Breast epithelium (tissue), 4 donors: ENCODE measurements around the gene TNFSF8. TPM values are rescaled to one million over a fixed set of nuclear protein-coding genes. Genes with fewer than 3 reads are reported as not detected.

Source experiments
- DNase-seq, 2 donors: peaks; one replicate each; pipeline ENCODE4 v3.0.0-alpha.2; 2019; ENCODE audit warnings: low spot score in 2 of 2
- H3K27ac ChIP-seq, 2 donors: fragments of 200-600 bp; sonication (generic) in 1 of 2; one replicate each; pipeline ENCODE4 v1.5.1; 2016 to 2019; ENCODE audit warnings: mild to moderate bottlenecking in 1 of 2
- H3K27me3 ChIP-seq, 2 donors: fragments of 200-600 bp; sonication (generic) in 1 of 2; one replicate each; pipeline versions ENCODE4 v1.5.1 to v1.6.0; 2017 to 2019; ENCODE audit warnings: control low read depth in 1 of 2, mild to moderate bottlenecking in 1 of 2
- H3K36me3 ChIP-seq: fragments of 200-600 bp; one replicate; pipeline ENCODE4 v1.5.1; 2019
- H3K4me1 ChIP-seq, 2 donors: fragments of 200-600 bp; sonication (generic); one replicate each; pipeline ENCODE4 v1.5.1; 2016 to 2019; ENCODE audit warnings: control low read depth in 1 of 2
- H3K4me3 ChIP-seq, 3 donors: fragments of 200-600 bp; sonication (generic); 1 replicate in 2 of 3; 2 replicates in 1 of 3; pipeline ENCODE4 v1.5.1; 2016 to 2019; ENCODE audit warnings: mild to moderate bottlenecking in 3 of 3, moderate library complexity in 2 of 3
- H3K9me3 ChIP-seq, 2 donors: fragments of 200-600 bp; sonication (generic) in 1 of 2; one replicate each; pipeline ENCODE4 v1.5.1; 2016 to 2019; ENCODE audit warnings: control low read depth in 1 of 2
- CTCF ChIP-seq, 3 donors: fragments of 450-650 bp; IDR thresholded peaks; one replicate each; pipeline ENCODE4 v1.5.1; 2016 to 2017; ENCODE audit warnings: antibody characterized with exemption in 3 of 3, mild to moderate bottlenecking in 3 of 3, moderate library complexity in 3 of 3
- POLR2A ChIP-seq: fragments of 450-650 bp; IDR thresholded peaks from one replicate; pipeline ENCODE4 v1.6.1; 2016; ENCODE audit warnings: antibody characterized with exemption, mild to moderate bottlenecking, moderate library complexity
- POLR2AphosphoS5 ChIP-seq, 3 donors: sonication (generic); formaldehyde crosslinking; IDR thresholded peaks; one replicate each; pipeline ENCODE4 v1.6.1; 2017; ENCODE audit warnings: antibody characterized with exemption in 3 of 3
- intact Hi-C: fragments of 100-400 bp; cut with DNase I; formaldehyde crosslinking; loops from one replicate; pipeline ENCODE4 v1.15.1; 2023; ENCODE audit warnings: low total_unique reads
- total RNA-seq, 3 donors: library from RNA; depleted of rRNA; stranded (reverse); fragments of >200 nt; gene quantifications; one replicate each; pipeline ENCODE4 v1.1.0, GENCODE V29; 2016

Gene TNFSF8
- total RNA-seq, 3 donors from 2014 or later, result 2.6 to 9.8 (median 4.7) TPM

- DNase-seq, result no peak
- H3K27me3 ChIP-seq, result peaks cover 0 to 5% of the 10 kb centered on the region in 2 donors
- H3K4me3 ChIP-seq, result no peak overlapping the region
- TF ChIP-seq POLR2A, result no peak
- TF ChIP-seq POLR2AphosphoS5 (IDR thresholded peaks at IDR 0.05), result no peak
- TF ChIP-seq CTCF (IDR thresholded peaks at IDR 0.05), result no peak
- H3K4me1 ChIP-seq, result no peaks in the 10 kb centered on the region
- H3K36me3 ChIP-seq, result no peaks in the 10 kb centered on the region
- intact Hi-C loops, result no loop called here
- H3K9me3 ChIP-seq, result no peaks in the 10 kb centered on the region
- no peak overlapping the region for H3K27ac ChIP-seq
Observed at GRCh38 chr9:114900942-114901802, 29.2 kb downstream of the TNFSF8 start.

- no peaks in the 10 kb centered on the region for H3K9me3 ChIP-seq
- intact Hi-C loops, result no loop called here
- TF ChIP-seq POLR2AphosphoS5 (IDR thresholded peaks at IDR 0.05), result no peak
- TF ChIP-seq POLR2A, result no peak
- no peak for TF ChIP-seq CTCF (IDR thresholded peaks at IDR 0.05)
- H3K27ac ChIP-seq, result no peak overlapping the region
- peaks cover 0 to 5% of the 10 kb centered on the region in 2 donors for H3K27me3 ChIP-seq
- no peaks in the 10 kb centered on the region for H3K36me3 ChIP-seq
- DNase-seq, result no peak
- H3K4me1 ChIP-seq, result no peaks in the 10 kb centered on the region
- H3K4me3 ChIP-seq, result no peak overlapping the region
Observed at GRCh38 chr9:114899995-114900394, 30.4 kb downstream of the TNFSF8 start.

- DNase-seq, result no peak
- no peaks in the 10 kb centered on the region for H3K9me3 ChIP-seq
- intact Hi-C loops, result no loop called here
- H3K27me3 ChIP-seq, result peaks cover 0 to 5% of the 10 kb centered on the region in 2 donors
- H3K4me1 ChIP-seq, result no peaks in the 10 kb centered on the region
- no peak overlapping the region for H3K27ac ChIP-seq
- no peaks in the 10 kb centered on the region for H3K36me3 ChIP-seq
- no peak for TF ChIP-seq POLR2A
- no peak for TF ChIP-seq CTCF (IDR thresholded peaks at IDR 0.05)
- no peak for TF ChIP-seq POLR2AphosphoS5 (IDR thresholded peaks at IDR 0.05)
- H3K4me3 ChIP-seq, result no peak overlapping the region
Observed at GRCh38 chr9:114899461-114899860, 30.9 kb downstream of the TNFSF8 start.

GRCh38 chr9:114898741-114899140, 31.6 kb downstream of the TNFSF8 start:
- intact Hi-C loops, result no loop called here
- Histone ChIP-seq H3K4me3 (no peak overlapping the region), H3K27ac (no peak overlapping the region), H3K36me3 (no peaks in the 10 kb centered on the region), H3K4me1 (no peaks in the 10 kb centered on the region), H3K27me3 (peaks cover 0 to 5% of the 10 kb centered on the region in 2 donors), H3K9me3 (no peaks in the 10 kb centered on the region)
- TF ChIP-seq POLR2A (no peak), POLR2AphosphoS5 (IDR thresholded peaks at IDR 0.05) (no peak), CTCF (IDR thresholded peaks at IDR 0.05) (no peak)
- DNase-seq, result no peak

GRCh38 chr9:114897196-114897595, 33.2 kb downstream of the TNFSF8 start:
- H3K4me1 ChIP-seq, result no peaks in the 10 kb centered on the region
- TF ChIP-seq CTCF (IDR thresholded peaks at IDR 0.05) (no peak), POLR2AphosphoS5 (IDR thresholded peaks at IDR 0.05) (no peak), POLR2A (no peak)
- no peak for DNase-seq

More at GRCh38 chr9:114897196-114897595, 33.2 kb downstream of the TNFSF8 start:
- Histone ChIP-seq H3K27ac (no peak overlapping the region), H3K9me3 (no peaks in the 10 kb centered on the region), H3K4me3 (no peak overlapping the region), H3K27me3 (no peaks in the 10 kb centered on the region), H3K36me3 (no peaks in the 10 kb centered on the region)
- intact Hi-C loops, result no loop called here
